Mesendoderm (in vitro differentiated cells): ENCODE measurements around the gene HEPHL1.

Experiments
- DNase-seq: peaks from one replicate; pipeline ENCODE4 v3.0.0; 2013
- H2AK5ac ChIP-seq: 2 replicates; pipeline ENCODE4 v1.6.1; 2013; ENCODE audit warnings: low read length, inconsistent platforms
- H2BK120ac ChIP-seq: 2 replicates; pipeline ENCODE4 v1.6.1; 2013; ENCODE audit warnings: low read depth, mild to moderate bottlenecking, low read length, moderate library complexity, mixed read lengths
- H2BK15ac ChIP-seq: replicated peaks from 2 replicates; pipeline ENCODE4 v1.6.1; 2013; ENCODE audit warnings: low read depth, mild to moderate bottlenecking, moderate library complexity
- H2BK5ac ChIP-seq: 2 replicates; pipeline ENCODE4 v1.6.1; 2013; ENCODE audit warnings: low read length, inconsistent platforms
- H3K18ac ChIP-seq: 2 replicates; pipeline ENCODE4 v1.6.1; 2013; ENCODE audit warnings: mild to moderate bottlenecking, low read length, mixed read lengths
- H3K23ac ChIP-seq: one replicate; pipeline ENCODE4 v1.6.1; 2013; ENCODE audit warnings: low read length
- H3K27ac ChIP-seq: 2 replicates; pipeline ENCODE4 v1.5.1; 2013; ENCODE audit warnings: low read depth, mild to moderate bottlenecking, inconsistent platforms, low read length, moderate library complexity
- H3K27me3 ChIP-seq: 2 replicates; pipeline ENCODE4 v1.6.1; 2013; ENCODE audit warnings: low read length, control low read depth, mild to moderate bottlenecking, inconsistent platforms; ENCODE audit not compliant: insufficient read depth, poor library complexity
- H3K36me3 ChIP-seq: 2 replicates; pipeline ENCODE4 v1.6.1; 2013; ENCODE audit warnings: low read length, inconsistent platforms; ENCODE audit not compliant: control insufficient read depth, insufficient read depth
- H3K4ac ChIP-seq: one replicate; pipeline ENCODE4 v1.6.1; 2013; ENCODE audit warnings: low read depth, mild to moderate bottlenecking, low read length, moderate library complexity
- H3K4me1 ChIP-seq: 2 replicates; pipeline ENCODE4 v1.6.1; 2013; ENCODE audit warnings: low read depth, low read length, inconsistent platforms; ENCODE audit not compliant: control insufficient read depth
- H3K4me2 ChIP-seq: 2 replicates; pipeline ENCODE4 v1.6.1; 2013; ENCODE audit warnings: low read length
- H3K4me3 ChIP-seq: 2 replicates; pipeline ENCODE4 v1.5.1; 2013; ENCODE audit warnings: mild to moderate bottlenecking, low read length
- H3K56ac ChIP-seq: one replicate; pipeline ENCODE4 v1.6.1; 2013; ENCODE audit warnings: low read length
- H3K79me1 ChIP-seq: 2 replicates; pipeline ENCODE4 v1.6.1; 2013; ENCODE audit warnings: low read length, inconsistent platforms
- H3K79me2 ChIP-seq: 2 replicates; pipeline ENCODE4 v1.6.1; 2013; ENCODE audit warnings: mild to moderate bottlenecking, low read length; ENCODE audit not compliant: control insufficient read depth, insufficient read depth
- H3K9ac ChIP-seq: 2 replicates; pipeline ENCODE4 v1.6.1; 2013; ENCODE audit warnings: low read length, inconsistent platforms
- H4K5ac ChIP-seq: one replicate; pipeline ENCODE4 v1.6.1; 2013; ENCODE audit warnings: low read length
- H4K8ac ChIP-seq: one replicate; pipeline ENCODE4 v1.6.1; 2013; ENCODE audit warnings: low read depth, mild to moderate bottlenecking, control low read depth, low read length, moderate library complexity
- WGBS: extraction: QIAGEN DNeasy Blood & Tissue Kit; methylation state at CpG from one replicate; pipeline ENCODE4 v1.1.7; 2013; ENCODE audit warnings: low lambda C conversion rate, missing lambda C conversion rate; ENCODE audit not compliant: insufficient coverage; ENCODE audit errors: extremely low coverage; 5-methylcytosine and 5-hydroxymethylcytosine counted together

Gene HEPHL1

GRCh38 chr11:94128746-94129511 is 107.8 kb downstream of the HEPHL1 start, which contains the start of gene PANX1:
Gene PANX1 (plus strand): TSS chr11:94128841. CDS start chr11:94129313, 472 bp downstream.
- Histone ChIP-seq H3K9ac (peak within 1 kb of the TSS; percentile 99), H3K27me3 (no peaks in the 10 kb centered on the region), H2BK120ac (no peak within 1 kb of the TSS), H3K18ac (peak within 1 kb of the TSS; percentile 77), H3K27ac (peak within 1 kb of the TSS; percentile 70), H3K79me2 (peaks cover 49% of the 10 kb centered on the region), H4K5ac (peak within 1 kb of the TSS; percentile 47), H2BK5ac (peak within 1 kb of the TSS; percentile 98), H3K79me1 (peaks cover 32% of the 10 kb centered on the region), H3K4me2 (peak within 1 kb of the TSS; percentile 97), H3K4ac (peak within 1 kb of the TSS; percentile 4), H3K56ac (peak within 1 kb of the TSS; percentile 95), H2AK5ac (peak within 1 kb of the TSS; percentile 7), H3K4me3 (peak within 1 kb of the TSS; percentile 87), H3K23ac (peak within 1 kb of the TSS; percentile 97), H2BK15ac (no peak within 1 kb of the TSS), H3K4me1 (peaks cover 28% of the 10 kb centered on the region), H4K8ac (no peak within 1 kb of the TSS), H3K36me3 (no peaks in the 10 kb centered on the region)
- WGBS, result no CpG with 5 or more reads among the region's 92 CpGs
- peak; percentile 92 for DNase-seq

- Histone ChIP-seq H3K36me3 (no peaks in the 10 kb centered on the region), H3K9ac (peak overlapping the region; percentile 98), H2BK120ac (no peak overlapping the region), H3K23ac (no peak overlapping the region), H3K27ac (no peak overlapping the region), H3K4ac (no peak overlapping the region), H4K5ac (no peak overlapping the region), H3K79me1 (peaks cover 37% of the 10 kb centered on the region), H3K79me2 (peaks cover 57% of the 10 kb centered on the region), H3K56ac (peak overlapping the region; percentile 94), H3K4me3 (peak overlapping the region; percentile 81), H3K27me3 (no peaks in the 10 kb centered on the region), H3K18ac (no peak overlapping the region), H2AK5ac (peak overlapping the region; percentile 14), H2BK5ac (no peak overlapping the region), H3K4me2 (peak overlapping the region; percentile 84), H4K8ac (no peak overlapping the region), H2BK15ac (no peak overlapping the region), H3K4me1 (peaks cover 28% of the 10 kb centered on the region)
- no CpG with 5 or more reads among the region's 20 CpGs for WGBS
- no peak for DNase-seq
Measured at GRCh38 chr11:94129512-94130297, 108.6 kb downstream of the HEPHL1 start.

- H3K4me3 ChIP-seq, result no peak overlapping the region
- peak overlapping the region; percentile 94 for H3K56ac ChIP-seq
- no peaks in the 10 kb centered on the region for H3K36me3 ChIP-seq
- peak overlapping the region; percentile 98 for H3K9ac ChIP-seq
- no peak overlapping the region for H3K27ac ChIP-seq
- no peak overlapping the region for H4K5ac ChIP-seq
- no peak overlapping the region for H3K18ac ChIP-seq
- H3K4me1 ChIP-seq, result peaks cover 28% of the 10 kb centered on the region
- peaks cover 64% of the 10 kb centered on the region for H3K79me2 ChIP-seq
- no peak overlapping the region for H2BK120ac ChIP-seq
- no peak overlapping the region for H2BK5ac ChIP-seq
- no peak overlapping the region for H3K23ac ChIP-seq
- no peak for DNase-seq
- H3K79me1 ChIP-seq, result peaks cover 42% of the 10 kb centered on the region
- 100% methylated on average over 1 of the region's 7 CpGs for WGBS
- H3K27me3 ChIP-seq, result no peaks in the 10 kb centered on the region
- H2BK15ac ChIP-seq, result no peak overlapping the region
- no peak overlapping the region for H4K8ac ChIP-seq
- H2AK5ac ChIP-seq, result no peak overlapping the region
- H3K4ac ChIP-seq, result no peak overlapping the region
- H3K4me2 ChIP-seq, result peak overlapping the region; percentile 84
Measured at GRCh38 chr11:94130298-94131046, 109.3 kb downstream of the HEPHL1 start.

GRCh38 chr11:94131047-94131717 is 110.0 kb downstream of the HEPHL1 start:
- no peak overlapping the region for H3K23ac ChIP-seq
- no peak overlapping the region for H3K18ac ChIP-seq
- no CpG with 5 or more reads among the region's 3 CpGs for WGBS
- no peak overlapping the region for H3K4ac ChIP-seq
- peaks cover 28% of the 10 kb centered on the region for H3K4me1 ChIP-seq
- H2BK15ac ChIP-seq, result no peak overlapping the region
- no peak overlapping the region for H2AK5ac ChIP-seq
- no peak for DNase-seq
- no peak overlapping the region for H2BK120ac ChIP-seq
- no peak overlapping the region for H3K4me3 ChIP-seq
- peaks cover 44% of the 10 kb centered on the region for H3K79me1 ChIP-seq
- no peaks in the 10 kb centered on the region for H3K36me3 ChIP-seq
- no peaks in the 10 kb centered on the region for H3K27me3 ChIP-seq
- H3K27ac ChIP-seq, result no peak overlapping the region
- H3K9ac ChIP-seq, result peak overlapping the region; percentile 98
- peak overlapping the region; percentile 94 for H3K56ac ChIP-seq
- no peak overlapping the region for H2BK5ac ChIP-seq
- peaks cover 70% of the 10 kb centered on the region for H3K79me2 ChIP-seq
- peak overlapping the region; percentile 84 for H3K4me2 ChIP-seq
- no peak overlapping the region for H4K5ac ChIP-seq
- no peak overlapping the region for H4K8ac ChIP-seq

- Histone ChIP-seq H3K36me3 (no peaks in the 10 kb centered on the region), H3K27me3 (no peaks in the 10 kb centered on the region), H3K18ac (no peak overlapping the region), H3K27ac (no peak overlapping the region), H2AK5ac (no peak overlapping the region), H3K79me1 (peaks cover 44% of the 10 kb centered on the region), H3K79me2 (peaks cover 73% of the 10 kb centered on the region), H4K8ac (no peak overlapping the region), H3K4me3 (no peak overlapping the region), H3K9ac (no peak overlapping the region), H3K23ac (no peak overlapping the region), H3K4me1 (peaks cover 28% of the 10 kb centered on the region), H3K4ac (no peak overlapping the region), H2BK120ac (no peak overlapping the region), H2BK5ac (no peak overlapping the region), H4K5ac (no peak overlapping the region), H3K4me2 (no peak overlapping the region), H2BK15ac (no peak overlapping the region), H3K56ac (no peak overlapping the region)
- no CpG with 5 or more reads among the region's 1 CpG for WGBS
- no peak for DNase-seq
Measured at GRCh38 chr11:94131718-94132115, 110.6 kb downstream of the HEPHL1 start.
